HG02623 (cell line): Measurements from ENCODE around the gene QPCT.
A peak's percentile ranks its signal among the peaks of the same experiment; 100 is the strongest.
"Not testable (repeated sequence)": the region's sequence is repeated elsewhere in the genome, so short reads cannot be mapped to it uniquely, and the experiment has no call there.

Experiments
- ATAC-seq: cut with Tn5 transposase; IDR thresholded peaks from one replicate; pipeline ENCODE4 v1.9.1; 2021; ENCODE audit warnings: moderate library complexity; ENCODE audit not compliant: unreplicated experiment

QPCT gene

DNA sequence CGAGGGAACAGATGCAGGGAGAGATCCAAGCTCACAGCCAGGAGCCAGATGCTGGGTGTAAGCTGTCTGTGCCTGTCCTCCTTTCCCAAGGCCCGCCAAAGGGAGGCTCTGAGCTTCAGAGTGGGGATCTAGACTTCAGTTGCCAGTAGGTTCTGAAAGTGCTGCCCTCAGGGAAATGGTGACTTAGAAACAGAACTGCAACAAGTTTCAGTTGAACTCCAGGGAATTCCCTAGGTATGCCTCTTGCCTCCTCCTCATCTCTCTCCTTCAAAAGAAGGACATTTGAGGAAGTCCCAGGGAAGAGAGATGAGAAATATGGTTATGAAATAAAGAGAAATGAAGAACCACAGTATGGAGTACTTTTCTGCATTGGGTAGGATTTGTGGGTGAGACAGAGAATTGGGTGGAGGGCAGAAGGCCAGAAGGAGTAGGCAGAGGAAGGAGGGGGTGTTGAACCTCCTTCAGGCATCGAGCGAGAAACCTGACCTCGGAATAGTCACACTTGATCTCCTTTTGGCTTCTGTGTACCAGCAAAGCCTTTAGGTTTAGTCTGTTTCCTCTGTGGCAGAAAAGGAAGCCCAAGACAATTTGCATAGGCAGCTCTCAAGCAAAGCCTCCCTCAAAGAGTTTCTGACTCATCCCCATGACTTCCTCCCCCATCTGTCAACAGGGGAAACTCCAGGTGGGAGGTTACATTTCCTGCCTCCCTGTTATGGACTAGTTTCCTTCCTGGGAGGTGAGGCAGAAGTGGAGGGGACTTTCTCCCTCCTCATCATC is 45.7 kb downstream of the QPCT start:
- ATAC-seq: peak; percentile 90

GRCh38 chr2:37390777-37391176 is 46.3 kb downstream of the QPCT start:
- no peak for ATAC-seq

- ATAC-seq: no peak
These were observed 47.3 kb downstream of the QPCT start for GRCh38 chr2:37391711-37392110.

DNA sequence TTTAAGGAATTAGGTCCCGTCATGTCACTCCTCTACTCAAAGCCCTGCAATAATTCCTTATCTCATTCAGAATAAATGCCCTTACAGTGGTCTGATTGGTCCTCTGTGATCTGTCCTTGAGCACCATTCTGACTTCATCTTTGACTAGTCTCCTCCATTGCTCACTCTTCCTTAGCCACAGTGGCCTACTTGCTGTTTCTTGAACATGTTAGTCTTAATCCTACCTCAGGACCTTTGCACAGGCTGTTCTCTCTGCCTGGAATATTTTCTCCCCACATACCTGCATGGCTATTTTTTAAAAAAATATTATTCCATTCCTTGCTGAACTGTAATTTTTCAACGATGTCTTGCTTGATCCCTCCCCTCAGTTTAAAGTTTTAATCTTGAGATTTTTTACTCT is 48.0 kb downstream of the QPCT start:
- ATAC-seq: no peak

DNA sequence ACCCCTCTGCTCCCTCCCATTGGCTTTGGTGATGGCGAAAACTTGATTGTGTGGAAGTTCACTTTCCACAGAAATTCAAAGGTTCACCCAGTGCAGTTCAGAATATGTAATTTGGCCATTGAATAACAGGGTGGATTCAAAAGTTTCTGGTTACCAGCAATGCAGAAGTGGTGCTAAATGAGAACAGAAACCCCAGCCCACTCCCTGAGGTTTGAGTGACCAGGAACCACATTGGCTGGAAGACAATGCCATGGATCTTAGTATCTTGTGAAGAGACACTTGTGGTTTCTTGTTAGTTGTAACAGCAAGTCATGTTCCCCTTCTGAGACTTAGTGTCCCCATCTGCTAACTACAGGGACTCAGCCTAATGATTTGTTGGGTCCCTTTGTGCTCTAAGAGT is 49.8 kb downstream of the QPCT start:
- ATAC-seq: no peak

DNA sequence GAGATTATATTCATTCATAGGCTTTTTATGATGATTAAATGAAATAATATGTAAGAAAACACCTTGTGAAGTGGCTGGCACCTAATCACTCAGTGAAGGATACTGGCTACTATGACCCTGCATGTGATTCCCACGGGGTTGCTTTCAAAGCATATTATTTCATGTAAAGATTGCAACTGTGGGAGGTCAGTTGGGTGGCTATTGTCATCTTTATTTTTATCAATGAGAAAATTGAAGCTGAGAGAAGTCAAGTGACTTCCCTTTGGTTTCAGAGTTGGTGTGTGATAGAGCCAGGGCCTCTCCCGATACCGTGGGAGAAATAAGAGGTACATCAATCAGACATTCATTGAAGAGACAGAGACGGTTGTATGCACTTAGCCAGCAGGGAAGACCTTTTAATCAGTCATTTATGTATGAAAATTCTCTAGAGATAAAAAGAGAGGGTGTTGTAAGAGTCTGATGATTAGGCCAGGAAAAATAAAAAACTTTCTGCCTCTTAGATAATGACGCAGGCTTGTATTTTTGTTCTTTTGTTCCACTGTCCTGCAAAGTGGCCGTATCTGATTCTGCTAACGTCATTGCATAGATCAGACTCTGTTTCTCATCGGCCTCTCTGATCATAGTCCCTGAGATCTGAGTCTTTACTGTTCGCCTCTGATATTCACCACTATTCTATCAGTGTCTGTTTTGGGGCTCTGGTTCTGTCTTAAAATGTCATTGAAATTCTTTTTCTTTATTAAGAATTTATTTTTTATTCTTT is 50.5 kb downstream of the QPCT start:
- ATAC-seq: no peak

- no peak for ATAC-seq
These were observed 52.6 kb downstream of the QPCT start for GRCh38 chr2:37396890-37397565.

DNA sequence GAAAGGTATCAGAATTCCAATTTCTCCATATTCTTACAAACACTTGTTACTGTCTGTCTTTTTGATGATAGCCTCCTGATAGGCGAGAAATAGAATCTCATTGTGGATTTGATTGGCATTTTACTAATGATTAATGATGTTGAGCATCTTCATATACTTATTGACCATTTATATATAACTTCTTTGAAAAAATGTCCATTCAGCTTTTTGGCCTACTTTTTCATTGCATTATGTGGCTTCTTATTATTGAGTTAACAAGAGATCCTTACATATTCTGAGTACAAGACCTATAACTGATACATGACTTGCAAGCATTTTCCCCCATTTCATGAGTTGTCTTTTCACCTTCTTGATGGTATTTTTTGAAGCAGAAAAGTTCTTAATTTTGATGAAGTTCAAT is 54.6 kb downstream of the QPCT start:
- no peak for ATAC-seq

DNA sequence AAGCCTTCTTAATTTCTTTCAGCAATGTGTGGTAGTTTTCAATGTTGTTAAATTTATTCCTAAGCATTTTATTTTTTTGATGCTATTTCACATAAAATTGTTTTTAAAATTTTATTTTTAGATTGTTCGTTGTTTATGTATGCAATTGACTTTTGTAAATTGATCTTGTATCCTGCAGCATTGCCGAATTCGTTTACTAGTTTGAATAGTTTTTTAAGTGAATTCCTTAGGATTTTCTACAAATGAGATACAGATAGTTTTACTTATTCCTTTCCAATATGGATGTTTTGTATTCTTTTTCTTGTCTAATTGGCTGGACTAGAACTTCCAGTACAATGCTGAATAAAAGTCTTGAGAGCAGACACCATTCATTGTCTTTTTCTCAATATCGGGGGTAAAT is 55.6 kb downstream of the QPCT start:
- no peak for ATAC-seq

DNA sequence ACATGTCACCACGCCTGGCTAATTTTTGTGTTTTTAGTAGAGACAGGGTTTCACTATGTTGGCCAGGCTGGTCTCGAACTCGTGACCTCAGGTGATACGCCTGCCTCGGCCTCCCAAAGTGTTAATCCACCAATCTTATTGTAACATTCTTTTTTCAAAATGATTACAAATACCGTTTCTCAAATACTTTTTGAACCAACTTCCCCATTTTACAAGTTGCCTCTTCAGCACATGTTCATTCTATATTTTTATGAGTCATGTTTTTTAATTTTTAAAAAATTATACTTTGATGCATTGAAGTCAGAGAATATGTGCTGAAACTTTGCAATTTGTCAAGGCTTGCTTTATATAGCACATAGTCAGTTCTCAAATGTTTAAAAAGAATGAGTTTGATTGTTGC is 58.2 kb downstream of the QPCT start:
- no peak for ATAC-seq

DNA sequence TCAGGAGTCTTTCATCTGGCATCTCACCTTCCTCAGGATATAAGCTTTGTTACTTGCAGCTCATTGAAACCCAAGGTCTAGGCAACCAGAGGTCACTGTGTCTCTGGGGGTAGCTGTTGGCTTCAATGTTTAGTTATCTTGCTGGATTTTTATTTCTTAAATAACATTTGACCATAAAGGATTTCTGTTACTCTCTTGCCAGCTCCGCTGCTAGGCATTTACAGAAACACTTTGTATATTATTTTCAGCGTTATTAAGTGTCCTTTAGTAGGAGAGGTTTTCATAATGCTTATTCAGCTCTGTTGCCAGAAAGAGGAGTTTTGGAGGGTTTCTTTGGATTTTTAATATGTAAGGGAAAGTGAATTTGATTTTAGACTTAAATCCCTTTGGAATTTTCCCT is 61.4 kb downstream of the QPCT start:
- ATAC-seq: no peak

DNA sequence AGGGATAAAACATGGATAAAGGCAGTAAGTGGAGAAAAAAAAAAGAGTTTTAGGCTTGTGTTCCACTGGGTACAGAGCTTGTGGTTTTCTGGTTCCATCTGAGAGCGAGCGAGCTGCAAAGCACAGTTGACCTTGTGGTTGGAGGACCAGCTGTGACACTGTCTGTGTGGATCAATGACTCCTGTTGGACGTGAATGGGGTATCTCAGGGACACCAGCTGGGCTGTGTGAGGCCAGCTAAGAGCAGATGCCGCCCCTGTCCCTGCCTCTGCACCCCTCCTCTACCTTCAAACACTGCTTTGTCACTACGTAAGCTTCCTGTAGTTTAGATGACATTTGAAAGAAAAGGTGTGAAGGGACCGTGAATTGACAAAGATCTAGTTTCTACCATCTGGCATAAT is 67.8 kb downstream of the QPCT start:
- ATAC-seq: no peak

- ATAC-seq: not testable (repeated sequence)
These were observed 69.6 kb downstream of the QPCT start for GRCh38 chr2:37413911-37414469.

- no peak for ATAC-seq
These were observed 70.1 kb downstream of the QPCT start for GRCh38 chr2:37414470-37414949.

DNA sequence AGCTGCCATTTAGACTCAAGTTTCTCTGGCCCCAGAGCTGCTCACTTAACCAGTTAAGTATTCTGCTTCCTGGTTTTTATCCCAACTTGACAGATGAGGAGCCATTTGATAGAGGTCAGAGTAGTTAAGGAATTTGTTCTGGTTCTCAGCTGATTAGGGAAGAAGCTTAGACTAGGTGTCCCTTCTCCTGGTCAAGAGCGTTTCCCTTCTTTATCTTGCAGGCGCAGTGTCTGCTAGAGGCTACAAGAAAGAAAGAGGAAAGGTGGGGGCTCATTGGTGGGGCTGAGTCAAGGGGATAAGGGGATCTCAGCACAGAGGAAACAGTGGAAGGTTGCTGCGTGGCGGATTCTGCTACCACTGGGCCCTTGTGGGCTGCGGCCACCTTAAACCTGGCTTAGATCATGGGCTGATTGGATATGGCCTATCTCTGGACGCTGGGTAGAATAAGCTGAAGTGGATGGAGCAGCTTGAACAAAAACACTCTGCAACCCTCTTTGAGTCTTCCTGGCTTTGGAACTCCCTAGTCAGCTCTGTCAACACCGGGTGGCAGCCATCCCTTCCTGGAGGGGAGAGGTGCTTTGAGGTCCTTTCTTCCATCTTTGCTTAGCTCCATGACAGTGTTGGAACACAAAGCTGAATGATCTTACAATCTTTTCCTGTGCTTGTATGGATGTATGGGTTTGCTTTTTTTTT is 70.8 kb downstream of the QPCT start:
- no peak for ATAC-seq

DNA sequence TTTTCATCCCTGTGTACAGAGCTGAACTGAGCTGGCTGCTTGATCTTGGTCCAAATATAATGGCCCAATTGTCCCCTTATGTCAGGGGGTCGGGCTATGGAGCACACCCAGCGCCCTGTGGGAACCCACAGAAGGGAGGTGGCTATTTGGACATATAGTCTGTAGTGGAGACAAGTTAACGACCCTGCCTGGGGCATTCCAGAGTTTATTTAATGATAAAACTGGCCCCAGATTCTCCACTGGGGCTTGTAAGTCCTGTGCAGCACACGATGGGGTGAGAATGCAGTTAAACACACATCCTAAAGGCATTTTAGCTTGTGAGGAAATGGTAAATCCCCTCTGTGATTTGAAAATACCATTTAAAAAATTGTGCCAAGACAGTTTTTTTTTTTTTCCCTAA is 72.9 kb downstream of the QPCT start:
- ATAC-seq: no peak

- ATAC-seq: no peak
These were observed 74.5 kb downstream of the QPCT start for GRCh38 chr2:37418956-37419355.

GRCh38 chr2:37421686-37422085 is 77.3 kb downstream of the QPCT start:
- no peak for ATAC-seq

GRCh38 chr2:37422816-37423215 is 78.4 kb downstream of the QPCT start:
- no peak for ATAC-seq
